ENCODE data around the gene SLC18A3. TPM values are rescaled to one million over a fixed set of nuclear protein-coding genes. Genes with fewer than 3 reads are reported as not detected.

The SLC18A3 gene
- total and polyA plus RNA-seq, 2 experiments from 2014 or later, result 1.4 to 4.3 TPM

DNA sequence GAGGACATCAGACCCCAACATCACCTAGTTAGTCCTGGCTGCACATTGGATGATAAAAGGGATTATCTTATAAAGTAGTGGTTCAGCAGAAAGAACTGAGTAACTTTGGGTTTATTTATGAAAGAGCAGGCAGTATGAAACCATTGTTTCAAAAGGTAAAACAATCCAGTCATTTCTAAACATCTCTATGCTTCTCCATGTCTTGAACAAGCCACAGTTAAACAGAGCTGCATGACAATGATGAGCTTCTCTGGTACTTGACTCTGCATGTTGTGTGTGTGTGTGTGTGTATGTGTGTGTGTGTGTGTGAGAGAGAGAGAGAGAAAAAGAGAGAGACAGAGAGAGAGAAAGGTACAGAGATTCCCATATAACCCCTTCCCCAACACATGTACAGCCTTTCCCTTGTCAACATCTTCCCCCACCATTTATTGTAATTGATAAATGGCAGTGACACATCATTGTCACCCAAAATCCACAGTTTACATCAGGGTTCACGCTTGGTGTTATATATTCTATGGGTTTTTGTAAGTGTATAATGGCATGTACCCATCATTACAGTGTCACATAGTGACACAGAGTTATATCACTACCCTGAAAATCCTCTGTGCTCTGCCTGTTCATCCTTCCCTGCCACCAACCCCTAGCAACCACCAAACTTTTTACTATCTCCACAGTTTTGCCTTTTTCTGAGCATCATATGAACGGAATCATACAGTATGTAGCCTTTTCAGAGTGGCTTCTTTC is 32.8 kb upstream of the SLC18A3 start:
- Histone ChIP-seq H3K27ac (no peak overlapping the region), H4K20me1 (ENCODE audit: insufficient read depth, poor library complexity, severe bottlenecking) (no peaks in the 10 kb centered on the region), H3K36me3 (replicated peaks; ENCODE audit: insufficient read depth, low read depth) (no peaks in the 10 kb centered on the region), H3K9me3 (ENCODE audit: low read depth) (no peaks in the 10 kb centered on the region), H3K4me1 (ENCODE audit: insufficient read depth) (no peaks in the 10 kb centered on the region), H2AFZ (no peak overlapping the region), H3K79me2 (no peaks in the 10 kb centered on the region), H3K27me3 (no peaks in the 10 kb centered on the region), H3K4me3 (no peak overlapping the region), H3K4me2 (no peak overlapping the region), H3K9me2 (replicated peaks; ENCODE audit: insufficient read depth) (no peaks in the 10 kb centered on the region)
- WGBS (ENCODE audit: low lambda C conversion rate, missing lambda C conversion rate), result 82% methylated on average over 2 of the region's 2 CpGs
- DNase-seq (ENCODE audit: low spot score), result no peak
- TF ChIP-seq EZH2phosphoT487 (IDR thresholded peaks at IDR 0.05; ENCODE audit: low read depth, severe bottlenecking, unreplicated experiment), result no peak
- no peak for TF ChIP-seq EZH2 (IDR thresholded peaks at IDR 0.05; ENCODE audit: borderline replicate concordance)
- TF ChIP-seq, protein P1, sequence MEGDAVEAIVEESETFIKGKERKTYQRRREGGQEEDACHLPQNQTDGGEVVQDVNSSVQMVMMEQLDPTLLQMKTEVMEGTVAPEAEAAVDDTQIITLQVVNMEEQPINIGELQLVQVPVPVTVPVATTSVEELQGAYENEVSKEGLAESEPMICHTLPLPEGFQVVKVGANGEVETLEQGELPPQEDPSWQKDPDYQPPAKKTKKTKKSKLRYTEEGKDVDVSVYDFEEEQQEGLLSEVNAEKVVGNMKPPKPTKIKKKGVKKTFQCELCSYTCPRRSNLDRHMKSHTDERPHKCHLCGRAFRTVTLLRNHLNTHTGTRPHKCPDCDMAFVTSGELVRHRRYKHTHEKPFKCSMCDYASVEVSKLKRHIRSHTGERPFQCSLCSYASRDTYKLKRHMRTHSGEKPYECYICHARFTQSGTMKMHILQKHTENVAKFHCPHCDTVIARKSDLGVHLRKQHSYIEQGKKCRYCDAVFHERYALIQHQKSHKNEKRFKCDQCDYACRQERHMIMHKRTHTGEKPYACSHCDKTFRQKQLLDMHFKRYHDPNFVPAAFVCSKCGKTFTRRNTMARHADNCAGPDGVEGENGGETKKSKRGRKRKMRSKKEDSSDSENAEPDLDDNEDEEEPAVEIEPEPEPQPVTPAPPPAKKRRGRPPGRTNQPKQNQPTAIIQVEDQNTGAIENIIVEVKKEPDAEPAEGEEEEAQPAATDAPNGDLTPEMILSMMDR (IDR thresholded peaks at IDR 0.05; ENCODE audit: poor library complexity), result no peak

DNA sequence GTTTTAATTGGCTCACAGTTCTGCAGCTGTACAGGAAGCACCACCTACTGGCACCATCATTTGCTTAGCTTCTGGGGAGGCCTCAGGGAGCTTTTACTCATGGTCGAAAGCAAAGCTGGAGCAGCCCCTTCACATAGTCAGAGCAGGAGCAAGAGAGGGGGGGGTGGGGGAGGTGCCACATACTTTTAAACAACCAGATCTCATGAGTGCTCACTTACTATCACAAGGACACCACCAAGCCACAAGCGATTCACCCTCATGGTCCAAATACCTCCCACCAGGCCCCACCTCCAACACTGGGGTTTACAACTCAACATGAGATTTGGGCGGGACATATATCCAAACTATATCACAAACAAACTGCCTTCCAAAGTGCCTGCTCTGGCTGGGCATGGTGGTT is 31.7 kb upstream of the SLC18A3 start:
- Histone ChIP-seq H3K9me2 (replicated peaks; ENCODE audit: insufficient read depth) (no peaks in the 10 kb centered on the region), H4K20me1 (ENCODE audit: insufficient read depth, poor library complexity, severe bottlenecking) (no peaks in the 10 kb centered on the region), H3K4me1 (ENCODE audit: insufficient read depth) (no peaks in the 10 kb centered on the region), H3K36me3 (replicated peaks; ENCODE audit: insufficient read depth, low read depth) (no peaks in the 10 kb centered on the region), H3K27me3 (no peaks in the 10 kb centered on the region), H3K27ac (no peak overlapping the region), H3K9me3 (ENCODE audit: low read depth) (no peaks in the 10 kb centered on the region), H3K79me2 (no peaks in the 10 kb centered on the region), H3K4me2 (no peak overlapping the region), H2AFZ (no peak overlapping the region), H3K4me3 (no peak overlapping the region)
- 98% methylated on average over 3 of the region's 3 CpGs for WGBS (ENCODE audit: low lambda C conversion rate, missing lambda C conversion rate)
- no peak for DNase-seq (ENCODE audit: low spot score)
- TF ChIP-seq EZH2phosphoT487 (IDR thresholded peaks at IDR 0.05; ENCODE audit: low read depth, severe bottlenecking, unreplicated experiment), result no peak
- no peak for TF ChIP-seq EZH2 (IDR thresholded peaks at IDR 0.05; ENCODE audit: borderline replicate concordance)
- TF ChIP-seq, protein P1 (IDR thresholded peaks at IDR 0.05; ENCODE audit: poor library complexity), result no peak

DNA sequence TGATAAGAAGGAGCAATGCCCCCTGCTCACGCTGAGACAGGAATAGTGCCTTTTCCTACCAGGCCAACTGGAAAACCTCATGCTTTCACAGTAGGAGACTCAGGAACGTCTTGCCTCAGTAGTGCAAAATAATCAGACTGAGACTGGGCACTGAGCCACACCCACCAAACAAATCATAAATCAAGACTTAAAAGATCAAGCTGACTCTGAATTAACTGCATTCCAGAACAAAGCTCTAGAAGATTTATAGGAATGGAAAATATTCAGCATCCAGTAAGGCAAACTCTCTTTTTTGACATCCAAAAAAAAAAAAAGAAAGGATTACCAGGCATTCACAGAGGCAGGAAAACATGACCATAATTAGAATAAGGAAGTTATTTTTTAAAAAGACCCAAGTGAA is 30.5 kb upstream of the SLC18A3 start:
- 31% methylated on average over 2 of the region's 2 CpGs for WGBS (ENCODE audit: low lambda C conversion rate, missing lambda C conversion rate)
- no peaks in the 10 kb centered on the region for H3K9me3 ChIP-seq (ENCODE audit: low read depth)
- H3K4me2 ChIP-seq, result peak overlapping the region; percentile 17
- TF ChIP-seq, protein P1 (IDR thresholded peaks at IDR 0.05; ENCODE audit: poor library complexity), result no peak
- no peak for TF ChIP-seq EZH2phosphoT487 (IDR thresholded peaks at IDR 0.05; ENCODE audit: low read depth, severe bottlenecking, unreplicated experiment)
- H3K36me3 ChIP-seq (replicated peaks; ENCODE audit: insufficient read depth, low read depth), result no peaks in the 10 kb centered on the region
- H3K4me3 ChIP-seq, result no peak overlapping the region
- H3K79me2 ChIP-seq, result no peaks in the 10 kb centered on the region
- no peak overlapping the region for H2AFZ ChIP-seq
- no peaks in the 10 kb centered on the region for H3K9me2 ChIP-seq (replicated peaks; ENCODE audit: insufficient read depth)
- no peaks in the 10 kb centered on the region for H4K20me1 ChIP-seq (ENCODE audit: insufficient read depth, poor library complexity, severe bottlenecking)
- no peaks in the 10 kb centered on the region for H3K27me3 ChIP-seq
- DNase-seq (ENCODE audit: low spot score), result peak; percentile 34
- H3K4me1 ChIP-seq (ENCODE audit: insufficient read depth), result no peaks in the 10 kb centered on the region
- peak overlapping the region; percentile 68 for H3K27ac ChIP-seq
